ENCODE results near the gene BLZF1.
"Not testable (repeated sequence)": the region's sequence is repeated elsewhere in the genome, so short reads cannot be mapped to it uniquely, and the experiment has no call there.

The BLZF1 gene

GRCh38 chr1:169383449-169383848 is 15.5 kb downstream of the BLZF1 start:
- TF ChIP-seq CTCF (IDR thresholded peaks at IDR 0.05): no peak
- no peak for TF ChIP-seq ZFX (IDR thresholded peaks at IDR 0.05; ENCODE audit: borderline replicate concordance)
- H3K27ac ChIP-seq: no peak overlapping the region

GRCh38 chr1:169387399-169387798 is 19.4 kb downstream of the BLZF1 start:
- TF ChIP-seq CTCF (IDR thresholded peaks at IDR 0.05) (no peak), ZFX (IDR thresholded peaks at IDR 0.05; ENCODE audit: borderline replicate concordance) (no peak)
- H3K27ac ChIP-seq: no peak overlapping the region

GRCh38 chr1:169390303-169390702 is 22.3 kb downstream of the BLZF1 start:
- H3K27ac ChIP-seq: no peak overlapping the region
- TF ChIP-seq CTCF (IDR thresholded peaks at IDR 0.05) (no peak), ZFX (IDR thresholded peaks at IDR 0.05; ENCODE audit: borderline replicate concordance) (no peak)

- no peak for TF ChIP-seq CTCF (IDR thresholded peaks at IDR 0.05)
- TF ChIP-seq ZFX (IDR thresholded peaks at IDR 0.05; ENCODE audit: borderline replicate concordance): no peak
- H3K27ac ChIP-seq: no peak overlapping the region
Observed at GRCh38 chr1:169392406-169392805, 24.4 kb downstream of the BLZF1 start.

- no peak for TF ChIP-seq ZFX (IDR thresholded peaks at IDR 0.05; ENCODE audit: borderline replicate concordance)
- TF ChIP-seq CTCF (IDR thresholded peaks at IDR 0.05): no peak
- no peak overlapping the region for H3K27ac ChIP-seq
Observed at GRCh38 chr1:169395955-169396354, 28.0 kb downstream of the BLZF1 start.

- not testable (repeated sequence) for H3K27ac ChIP-seq
Observed at GRCh38 chr1:169402578-169402977, 34.6 kb downstream of the BLZF1 start.

GRCh38 chr1:169408340-169408739 is 40.3 kb downstream of the BLZF1 start:
- H3K27ac ChIP-seq: not testable (repeated sequence)

- TF ChIP-seq CTCF (IDR thresholded peaks at IDR 0.05): no peak
- no peak for TF ChIP-seq ZFX (IDR thresholded peaks at IDR 0.05; ENCODE audit: borderline replicate concordance)
- no peak overlapping the region for H3K27ac ChIP-seq
Observed at GRCh38 chr1:169414952-169415351, 47.0 kb downstream of the BLZF1 start.

All from 22Rv1 (cell line).